Body of pancreas (tissue), 4 donors: Measurements from ENCODE around the gene RELN.

Source experiments
- CTCF ChIP-seq, 7 experiments: fragments of 450-650 bp in 4 of 7; fragments of 200-600 bp in 3 of 7; sonication (generic) in 3 of 7; IDR thresholded peaks; one replicate each; pipeline ENCODE4 v1.5.1; 2016 to 2019; ENCODE audit warnings: antibody characterized with exemption in 7 of 7
- POLR2A ChIP-seq, 3 donors: fragments of 450-650 bp; IDR thresholded peaks; one replicate each; pipeline ENCODE4 v1.6.1; 2016; ENCODE audit warnings: antibody characterized with exemption in 3 of 3, mild to moderate bottlenecking in 2 of 3

GRCh38 chr7:103539875-103540274 is 449.6 kb downstream of the RELN start:
- TF ChIP-seq CTCF (IDR thresholded peaks at IDR 0.05) = no peak
- no peak for TF ChIP-seq POLR2A (IDR thresholded peaks at IDR 0.05)
